ENCODE results near the gene OR7A10.

DNA sequence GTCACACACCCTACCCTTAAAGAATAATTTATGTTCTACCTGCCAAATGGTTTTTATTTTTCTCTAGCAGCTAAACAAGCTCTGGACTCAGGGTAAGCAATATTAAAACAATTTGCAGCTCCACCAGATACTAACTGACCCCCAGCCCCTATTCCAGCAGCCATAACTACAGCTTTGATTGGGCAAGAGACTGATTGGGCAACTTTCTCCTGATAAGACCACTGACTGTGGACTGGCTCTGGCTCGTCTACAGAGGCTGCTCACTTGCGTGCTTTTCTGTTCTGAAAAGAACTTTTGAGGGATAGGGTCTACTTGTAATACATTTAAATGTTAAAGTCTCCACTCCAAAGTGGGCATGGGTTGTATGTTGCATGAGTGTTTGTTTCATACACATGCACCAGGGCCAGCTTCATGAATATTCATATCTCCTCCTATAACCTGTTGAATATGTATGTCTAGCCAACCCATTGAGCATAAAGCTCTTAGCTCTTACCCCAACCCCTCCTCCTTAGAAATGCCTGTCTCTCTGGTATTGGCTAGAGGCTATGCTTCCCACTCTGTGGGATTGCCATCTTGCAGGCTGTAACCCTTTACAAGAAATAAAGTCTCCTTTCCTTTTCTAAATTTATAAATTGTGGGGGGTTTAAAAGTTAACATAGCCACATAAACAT is 33.6 kb downstream of the OR7A10 start:
- TF ChIP-seq EP300 (IDR thresholded peaks at IDR 0.05; ENCODE audit: borderline replicate concordance) (no peak), NFIC (IDR thresholded peaks at IDR 0.05) (no peak), TAF1 (IDR thresholded peaks at IDR 0.05; ENCODE audit: low read depth) (no peak), CREB1 (IDR thresholded peaks at IDR 0.05; ENCODE audit: low read depth) (no peak)
- TF ChIP-seq, protein P1, sequence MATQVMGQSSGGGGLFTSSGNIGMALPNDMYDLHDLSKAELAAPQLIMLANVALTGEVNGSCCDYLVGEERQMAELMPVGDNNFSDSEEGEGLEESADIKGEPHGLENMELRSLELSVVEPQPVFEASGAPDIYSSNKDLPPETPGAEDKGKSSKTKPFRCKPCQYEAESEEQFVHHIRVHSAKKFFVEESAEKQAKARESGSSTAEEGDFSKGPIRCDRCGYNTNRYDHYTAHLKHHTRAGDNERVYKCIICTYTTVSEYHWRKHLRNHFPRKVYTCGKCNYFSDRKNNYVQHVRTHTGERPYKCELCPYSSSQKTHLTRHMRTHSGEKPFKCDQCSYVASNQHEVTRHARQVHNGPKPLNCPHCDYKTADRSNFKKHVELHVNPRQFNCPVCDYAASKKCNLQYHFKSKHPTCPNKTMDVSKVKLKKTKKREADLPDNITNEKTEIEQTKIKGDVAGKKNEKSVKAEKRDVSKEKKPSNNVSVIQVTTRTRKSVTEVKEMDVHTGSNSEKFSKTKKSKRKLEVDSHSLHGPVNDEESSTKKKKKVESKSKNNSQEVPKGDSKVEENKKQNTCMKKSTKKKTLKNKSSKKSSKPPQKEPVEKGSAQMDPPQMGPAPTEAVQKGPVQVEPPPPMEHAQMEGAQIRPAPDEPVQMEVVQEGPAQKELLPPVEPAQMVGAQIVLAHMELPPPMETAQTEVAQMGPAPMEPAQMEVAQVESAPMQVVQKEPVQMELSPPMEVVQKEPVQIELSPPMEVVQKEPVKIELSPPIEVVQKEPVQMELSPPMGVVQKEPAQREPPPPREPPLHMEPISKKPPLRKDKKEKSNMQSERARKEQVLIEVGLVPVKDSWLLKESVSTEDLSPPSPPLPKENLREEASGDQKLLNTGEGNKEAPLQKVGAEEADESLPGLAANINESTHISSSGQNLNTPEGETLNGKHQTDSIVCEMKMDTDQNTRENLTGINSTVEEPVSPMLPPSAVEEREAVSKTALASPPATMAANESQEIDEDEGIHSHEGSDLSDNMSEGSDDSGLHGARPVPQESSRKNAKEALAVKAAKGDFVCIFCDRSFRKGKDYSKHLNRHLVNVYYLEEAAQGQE (IDR thresholded peaks at IDR 0.05; ENCODE audit: low read depth): no peak
